Measurements from ENCODE around the gene MBP. TPM values are rescaled to one million over a fixed set of nuclear protein-coding genes. Genes with fewer than 3 reads are reported as not detected.

The MBP gene
- total and polyA plus RNA-seq, 2 of the 13 experiments (the other 11 are each of a cell fraction or from before 2014, with no cell fraction given) = 5.0 to 8.5 TPM

DNA sequence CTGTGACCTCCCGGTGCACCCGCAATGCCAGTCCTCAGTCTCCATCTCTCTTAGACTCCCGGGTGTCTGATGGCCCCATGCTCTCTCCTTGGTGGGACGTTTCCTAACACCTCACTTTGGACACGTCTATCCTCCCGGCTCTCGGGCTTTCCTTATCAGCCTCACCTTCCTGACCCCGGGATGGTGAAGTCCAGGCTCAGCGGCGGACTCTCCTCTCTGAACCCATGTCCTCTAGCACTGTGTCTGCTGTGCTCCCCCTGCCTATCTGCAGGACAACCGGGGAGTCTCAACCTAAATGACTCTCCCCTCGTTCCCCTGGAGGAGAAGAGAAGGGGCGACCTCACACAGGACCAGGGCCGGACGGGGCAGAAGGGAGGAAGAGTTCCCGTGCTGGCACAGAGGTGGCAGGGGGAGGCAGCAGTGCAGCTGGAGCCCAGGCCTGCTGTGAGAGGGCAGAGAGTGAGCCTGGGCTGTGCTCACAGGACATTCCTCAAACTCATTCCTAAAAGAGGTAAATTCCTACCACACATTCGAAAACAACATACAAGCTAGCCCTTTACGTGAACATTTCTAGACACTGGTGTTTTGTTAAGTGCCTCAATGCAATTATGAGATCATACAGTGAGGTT lies 41.9 kb downstream of the MBP start:
- no peaks in the 10 kb centered on the region for H3K27me3 ChIP-seq (ENCODE audit: control insufficient read depth in 1 of 2, insufficient read depth in 2 of 2, low read length in 2 of 2)
- ATAC-seq (peak; percentile 14; the same call in 1 of the 3 replicates), DNase-seq (ENCODE audit: low spot score) (no peak), FAIRE-seq (no peak)
- no peak overlapping the region for H3K9ac ChIP-seq (ENCODE audit: insufficient read depth, low read depth, low read length)
- POLR2A ChIA-PET = no interaction called here
- CTCF ChIA-PET (ENCODE audit: low intra/inter-chr PET ratio, low total read pairs) = no interaction called here
- no peaks in the 10 kb centered on the region for H3K36me3 ChIP-seq (replicated peaks in 1 of 2; ENCODE audit: control insufficient read depth in 1 of 2, insufficient read depth in 2 of 2, low read length in 2 of 2)
- 51% methylated on average over 18 of the region's 18 CpGs for WGBS (ENCODE audit: low lambda C conversion rate)
- TF ChIP-seq ZNF263 (CRISPR knock-in tag; IDR thresholded peaks at IDR 0.05) = 0 out of 2 replicates have a peak, but pooled peaks have one; percentile 35
- TF ChIP-seq, protein P1, sequence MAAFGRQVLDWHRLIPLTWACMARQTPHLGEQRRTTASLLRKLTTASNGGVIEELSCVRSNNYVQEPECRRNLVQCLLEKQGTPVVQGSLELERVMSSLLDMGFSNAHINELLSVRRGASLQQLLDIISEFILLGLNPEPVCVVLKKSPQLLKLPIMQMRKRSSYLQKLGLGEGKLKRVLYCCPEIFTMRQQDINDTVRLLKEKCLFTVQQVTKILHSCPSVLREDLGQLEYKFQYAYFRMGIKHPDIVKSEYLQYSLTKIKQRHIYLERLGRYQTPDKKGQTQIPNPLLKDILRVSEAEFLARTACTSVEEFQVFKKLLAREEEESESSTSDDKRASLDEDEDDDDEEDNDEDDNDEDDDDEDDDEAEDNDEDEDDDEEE (CRISPR knock-in tag; IDR thresholded peaks at IDR 0.05) = no peak
- intact Hi-C loops (cut with micrococcal nuclease; ENCODE audit: unreplicated experiment) = no loop called here
- no peak overlapping the region for H2AFZ ChIP-seq (ENCODE audit: low read length)
- no peak overlapping the region for H3K27ac ChIP-seq (ENCODE audit: extremely low read length, insufficient read depth, low read length)
- peaks cover 11% of the 10 kb centered on the region for H4K20me1 ChIP-seq (ENCODE audit: insufficient read depth, low read length)
- no peaks in the 10 kb centered on the region for H3K79me2 ChIP-seq (ENCODE audit: insufficient read depth, low read length)
- no peak overlapping the region for H3K4me2 ChIP-seq (ENCODE audit: low read depth, low read length)
- BruUV-seq (replicated peaks) = no TSS peak
- no peaks in the 10 kb centered on the region for H3K9me3 ChIP-seq (ENCODE audit: low read length)
- H3K4me3 ChIP-seq (replicated peaks in 1 of 3; ENCODE audit: insufficient read depth in 1 of 3, low read depth in 2 of 3, low read length in 3 of 3) = no peak overlapping the region
- in situ Hi-C loops (cut with HindIII; ENCODE audit: extremely low pct_ligation_motif_present, low pct_unique_long_range_greater_than_20kb) = no loop called here
- H3K4me1 ChIP-seq (ENCODE audit: insufficient read depth, low read length) = peaks cover 20% of the 10 kb centered on the region

DNA sequence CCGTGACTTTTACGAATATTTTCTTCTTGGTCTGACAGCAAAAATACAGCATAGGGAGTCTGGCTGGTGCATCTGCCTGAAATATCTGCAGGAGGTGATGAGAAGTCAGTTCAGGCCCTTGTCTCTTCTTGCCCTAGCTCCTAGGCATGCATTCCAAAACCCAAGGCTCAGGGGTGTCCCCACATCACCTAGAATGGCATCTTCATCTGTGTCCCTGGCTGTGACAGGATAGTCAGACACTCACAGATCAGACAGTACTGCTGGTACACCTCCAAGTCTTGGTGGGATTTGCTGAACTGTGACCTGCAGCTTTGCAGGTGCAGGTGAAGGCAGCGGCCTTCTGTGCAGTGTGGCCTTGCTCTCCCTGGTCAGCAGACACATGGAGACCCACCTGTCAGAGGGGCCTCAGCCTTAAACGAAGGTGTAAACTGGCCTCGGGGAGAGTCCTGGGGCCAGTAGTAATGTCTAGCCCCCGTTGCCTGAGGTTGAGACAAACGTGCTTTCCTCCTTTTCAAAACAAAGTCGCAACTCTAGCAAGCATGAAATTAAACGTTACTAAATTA lies 42.8 kb downstream of the MBP start:
- peaks cover 11% of the 10 kb centered on the region for H4K20me1 ChIP-seq (ENCODE audit: insufficient read depth, low read length)
- ChIA-PET CTCF (ENCODE audit: low intra/inter-chr PET ratio, low total read pairs) (no interaction called here), POLR2A (no interaction called here)
- no TSS peak for BruUV-seq (replicated peaks)
- H3K27ac ChIP-seq (ENCODE audit: extremely low read length, insufficient read depth, low read length) = no peak overlapping the region
- TF ChIP-seq KDM5A (IDR thresholded peaks at IDR 0.05; ENCODE audit: borderline replicate concordance, low read length) (no peak), ZNF207 (IDR thresholded peaks at IDR 0.05; ENCODE audit: borderline replicate concordance) (no peak), MAFG (CRISPR knock-in tag; IDR thresholded peaks at IDR 0.05) (no peak), CEBPB (IDR thresholded peaks at IDR 0.05; ENCODE audit: borderline replicate concordance, low read depth, low read length) (no peak), EEA1 (CRISPR knock-in tag; IDR thresholded peaks at IDR 0.05; ENCODE audit: borderline replicate concordance) (no peak), MYC (CRISPR knock-in tag; IDR thresholded peaks at IDR 0.05; ENCODE audit: borderline replicate concordance) (no peak), TEAD3 (CRISPR knock-in tag; optimal IDR thresholded peaks at IDR 0.05; ENCODE audit: borderline replicate concordance) (no peak), NFRKB (IDR thresholded peaks at IDR 0.05) (no peak)
- TF ChIP-seq, protein P2, sequence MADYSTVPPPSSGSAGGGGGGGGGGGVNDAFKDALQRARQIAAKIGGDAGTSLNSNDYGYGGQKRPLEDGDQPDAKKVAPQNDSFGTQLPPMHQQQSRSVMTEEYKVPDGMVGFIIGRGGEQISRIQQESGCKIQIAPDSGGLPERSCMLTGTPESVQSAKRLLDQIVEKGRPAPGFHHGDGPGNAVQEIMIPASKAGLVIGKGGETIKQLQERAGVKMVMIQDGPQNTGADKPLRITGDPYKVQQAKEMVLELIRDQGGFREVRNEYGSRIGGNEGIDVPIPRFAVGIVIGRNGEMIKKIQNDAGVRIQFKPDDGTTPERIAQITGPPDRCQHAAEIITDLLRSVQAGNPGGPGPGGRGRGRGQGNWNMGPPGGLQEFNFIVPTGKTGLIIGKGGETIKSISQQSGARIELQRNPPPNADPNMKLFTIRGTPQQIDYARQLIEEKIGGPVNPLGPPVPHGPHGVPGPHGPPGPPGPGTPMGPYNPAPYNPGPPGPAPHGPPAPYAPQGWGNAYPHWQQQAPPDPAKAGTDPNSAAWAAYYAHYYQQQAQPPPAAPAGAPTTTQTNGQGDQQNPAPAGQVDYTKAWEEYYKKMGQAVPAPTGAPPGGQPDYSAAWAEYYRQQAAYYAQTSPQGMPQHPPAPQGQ (CRISPR knock-in tag; IDR thresholded peaks at IDR 0.05; ENCODE audit: borderline replicate concordance) = no peak
- TF ChIP-seq, protein P3, sequence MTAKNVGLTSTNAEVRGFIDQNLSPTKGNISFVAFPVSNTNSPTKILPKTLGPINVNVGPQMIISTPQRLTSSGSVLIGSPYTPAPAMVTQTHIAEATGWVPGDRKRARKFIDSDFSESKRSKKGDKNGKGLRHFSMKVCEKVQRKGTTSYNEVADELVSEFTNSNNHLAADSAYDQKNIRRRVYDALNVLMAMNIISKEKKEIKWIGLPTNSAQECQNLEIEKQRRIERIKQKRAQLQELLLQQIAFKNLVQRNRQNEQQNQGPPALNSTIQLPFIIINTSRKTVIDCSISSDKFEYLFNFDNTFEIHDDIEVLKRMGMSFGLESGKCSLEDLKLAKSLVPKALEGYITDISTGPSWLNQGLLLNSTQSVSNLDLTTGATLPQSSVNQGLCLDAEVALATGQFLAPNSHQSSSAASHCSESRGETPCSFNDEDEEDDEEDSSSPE (CRISPR knock-in tag; IDR thresholded peaks at IDR 0.05) = no peak
- WGBS (ENCODE audit: low lambda C conversion rate) = 89% methylated on average over 8 of the region's 9 CpGs
- no peak overlapping the region for H2AFZ ChIP-seq (ENCODE audit: low read length)
- ATAC-seq (no peak), DNase-seq (ENCODE audit: low spot score) (no peak), FAIRE-seq (no peak)
- no peaks in the 10 kb centered on the region for H3K36me3 ChIP-seq (replicated peaks in 1 of 2; ENCODE audit: control insufficient read depth in 1 of 2, insufficient read depth in 2 of 2, low read length in 2 of 2)
- H3K4me2 ChIP-seq (ENCODE audit: low read depth, low read length) = no peak overlapping the region
- in situ Hi-C loops (cut with HindIII; ENCODE audit: extremely low pct_ligation_motif_present, low pct_unique_long_range_greater_than_20kb) = no loop called here
- H3K4me3 ChIP-seq (replicated peaks in 1 of 3; ENCODE audit: insufficient read depth in 1 of 3, low read depth in 2 of 3, low read length in 3 of 3) = no peak overlapping the region
- no peak overlapping the region for H3K9ac ChIP-seq (ENCODE audit: insufficient read depth, low read depth, low read length)
- H3K4me1 ChIP-seq (ENCODE audit: insufficient read depth, low read length) = peaks cover 26% of the 10 kb centered on the region
- no peaks in the 10 kb centered on the region for H3K9me3 ChIP-seq (ENCODE audit: low read length)
- intact Hi-C loops (cut with micrococcal nuclease; ENCODE audit: unreplicated experiment) = no loop called here
- H3K79me2 ChIP-seq (ENCODE audit: insufficient read depth, low read length) = no peaks in the 10 kb centered on the region
- H3K27me3 ChIP-seq (ENCODE audit: control insufficient read depth in 1 of 2, insufficient read depth in 2 of 2, low read length in 2 of 2) = no peaks in the 10 kb centered on the region

Data from HepG2 (cell line).